Prostate gland (tissue), 2 donors: ENCODE data around the gene TRDMT1. TPM values are rescaled to one million over a fixed set of nuclear protein-coding genes. Genes with fewer than 3 reads are reported as not detected.

Experiments
- DNase-seq: peaks from one replicate; pipeline ENCODE4 v3.0.0-alpha.2; 2019; ENCODE audit warnings: low spot score
- H3K27ac ChIP-seq, 2 donors: fragments of 200-600 bp; sonication (generic); 2 replicates each; pipeline ENCODE4 v1.5.1; 2017 to 2019
- H3K27me3 ChIP-seq: fragments of 200-600 bp; sonication (generic); replicated peaks from 2 replicates; pipeline ENCODE4 v1.5.1; 2019; ENCODE audit not compliant: insufficient read depth
- H3K36me3 ChIP-seq, 2 donors: fragments of 200-600 bp; sonication (generic); 1 replicate in 1 of 2; 2 replicates in 1 of 2; pipeline versions ENCODE4 v1.5.1 to v1.8.1; 2017 to 2019
- H3K4me1 ChIP-seq: fragments of 200-600 bp; sonication (generic); replicated peaks from 2 replicates; pipeline ENCODE4 v1.5.1; 2019
- H3K4me3 ChIP-seq, 2 donors: fragments of 200-600 bp; sonication (generic); 2 replicates each; pipeline ENCODE4 v1.5.1; 2017 to 2019
- H3K9me3 ChIP-seq: fragments of 200-600 bp; sonication (generic); 2 replicates; pipeline ENCODE4 v1.5.1; 2017
- POLR2A ChIP-seq: fragments of 450-650 bp; IDR thresholded peaks from one replicate; pipeline ENCODE4 v1.6.1; 2016; ENCODE audit warnings: antibody characterized with exemption, mild to moderate bottlenecking
- POLR2AphosphoS5 ChIP-seq: sonication (generic); formaldehyde crosslinking; IDR thresholded peaks from one replicate; pipeline ENCODE4 v1.6.1; 2017; ENCODE audit warnings: antibody characterized with exemption
- WGBS: methylation state at CpG from one replicate; pipeline ENCODE4 v1.1.5; 2018; 5-methylcytosine and 5-hydroxymethylcytosine counted together
- intact Hi-C: fragments of 100-400 bp; cut with DNase I; formaldehyde crosslinking; loops from one replicate; pipeline ENCODE4 v1.14.2; 2022
- total RNA-seq, 2 donors: library from RNA; depleted of rRNA; stranded (reverse); fragments of >200 nt; gene quantifications; one replicate each; pipeline ENCODE4 v1.1.0, GENCODE V29; 2016
- TF ChIP-seq, protein P1 (sequence below), 4 experiments: fragments of 200-600 bp in 2 of 4; fragments of 450-650 bp in 2 of 4; sonication (generic) in 2 of 4; IDR thresholded peaks; 1 replicate in 3 of 4; 2 replicates in 1 of 4; pipeline ENCODE4 v1.5.1; 2016 to 2019; ENCODE audit warnings: antibody characterized with exemption in 4 of 4, mild to moderate bottlenecking in 2 of 4, moderate library complexity in 2 of 4

Gene TRDMT1
- total RNA-seq, 2 donors from 2014 or later = 6.5 to 9.9 TPM

GRCh38 chr10:17188644-17189172, 12.8 kb downstream of the TRDMT1 start:
- 89% methylated on average over 3 of the region's 3 CpGs for WGBS
- no peaks in the 10 kb centered on the region for H3K4me1 ChIP-seq
- intact Hi-C loops = no loop called here

DNA sequence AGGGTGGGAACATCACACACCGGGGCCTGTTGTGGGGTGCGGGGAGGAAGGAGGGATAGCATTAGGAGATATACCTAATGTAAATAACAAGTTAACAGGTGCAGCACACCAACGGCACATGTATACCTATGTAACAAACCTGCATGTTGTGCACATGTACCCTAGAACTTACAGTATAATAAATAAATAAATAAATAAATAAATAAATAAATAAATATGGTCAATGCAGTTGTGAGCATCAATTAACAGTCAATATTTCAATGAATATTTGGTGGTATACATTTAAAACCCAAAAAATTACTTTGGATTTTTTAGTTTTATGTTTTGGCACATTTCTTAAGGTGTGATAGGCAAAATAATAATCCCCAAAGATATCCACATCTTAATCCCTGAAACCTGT, 15.6 kb downstream of the TRDMT1 start:
- no peaks in the 10 kb centered on the region for H3K9me3 ChIP-seq
- TF ChIP-seq, protein P1, sequence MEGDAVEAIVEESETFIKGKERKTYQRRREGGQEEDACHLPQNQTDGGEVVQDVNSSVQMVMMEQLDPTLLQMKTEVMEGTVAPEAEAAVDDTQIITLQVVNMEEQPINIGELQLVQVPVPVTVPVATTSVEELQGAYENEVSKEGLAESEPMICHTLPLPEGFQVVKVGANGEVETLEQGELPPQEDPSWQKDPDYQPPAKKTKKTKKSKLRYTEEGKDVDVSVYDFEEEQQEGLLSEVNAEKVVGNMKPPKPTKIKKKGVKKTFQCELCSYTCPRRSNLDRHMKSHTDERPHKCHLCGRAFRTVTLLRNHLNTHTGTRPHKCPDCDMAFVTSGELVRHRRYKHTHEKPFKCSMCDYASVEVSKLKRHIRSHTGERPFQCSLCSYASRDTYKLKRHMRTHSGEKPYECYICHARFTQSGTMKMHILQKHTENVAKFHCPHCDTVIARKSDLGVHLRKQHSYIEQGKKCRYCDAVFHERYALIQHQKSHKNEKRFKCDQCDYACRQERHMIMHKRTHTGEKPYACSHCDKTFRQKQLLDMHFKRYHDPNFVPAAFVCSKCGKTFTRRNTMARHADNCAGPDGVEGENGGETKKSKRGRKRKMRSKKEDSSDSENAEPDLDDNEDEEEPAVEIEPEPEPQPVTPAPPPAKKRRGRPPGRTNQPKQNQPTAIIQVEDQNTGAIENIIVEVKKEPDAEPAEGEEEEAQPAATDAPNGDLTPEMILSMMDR (IDR thresholded peaks at IDR 0.05) = no peak
- TF ChIP-seq POLR2AphosphoS5 (no peak), POLR2A (no peak)
- H3K4me1 ChIP-seq = no peaks in the 10 kb centered on the region
- no peaks in the 10 kb centered on the region for H3K36me3 ChIP-seq
- WGBS = 98% methylated on average over 3 of the region's 3 CpGs
- H3K27ac ChIP-seq = no peak overlapping the region
- intact Hi-C loops = no loop called here
- H3K27me3 ChIP-seq = no peaks in the 10 kb centered on the region
- no peak for DNase-seq
- no peak overlapping the region for H3K4me3 ChIP-seq

More at GRCh38 chr10:17188644-17189172, 12.8 kb downstream of the TRDMT1 start:
- no peaks in the 10 kb centered on the region for H3K9me3 ChIP-seq
- no peak overlapping the region for H3K4me3 ChIP-seq
- no peak overlapping the region for H3K27ac ChIP-seq
- no peak for DNase-seq
- no peak for TF ChIP-seq POLR2A
- no peak for TF ChIP-seq POLR2AphosphoS5
- TF ChIP-seq, protein P1 (IDR thresholded peaks at IDR 0.05) = no peak
- H3K36me3 ChIP-seq = no peaks in the 10 kb centered on the region
- H3K27me3 ChIP-seq = no peaks in the 10 kb centered on the region

DNA sequence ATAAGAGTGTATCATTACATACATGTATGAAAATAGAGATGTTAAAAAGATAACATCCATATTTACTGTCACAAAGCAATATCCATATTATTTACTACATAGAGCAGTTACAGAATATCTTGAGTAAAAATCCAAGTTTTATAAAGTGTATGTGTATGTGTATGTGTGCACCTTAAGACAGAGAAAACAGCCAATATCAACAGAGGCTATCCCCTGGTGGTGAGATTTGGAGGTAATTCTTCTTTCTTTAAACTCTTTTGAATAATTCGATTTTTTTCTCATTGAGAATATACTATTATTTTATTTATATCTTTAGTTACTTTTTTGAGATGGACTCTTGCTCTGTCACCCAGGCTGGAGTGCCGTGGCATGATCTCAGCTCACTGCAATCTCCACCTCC, 18.4 kb downstream of the TRDMT1 start:
- DNase-seq = no peak
- TF ChIP-seq POLR2AphosphoS5 (no peak), POLR2A (no peak)
- TF ChIP-seq, protein P1 (IDR thresholded peaks at IDR 0.05) = no peak
- Histone ChIP-seq H3K36me3 (no peaks in the 10 kb centered on the region), H3K27me3 (no peaks in the 10 kb centered on the region), H3K4me1 (no peaks in the 10 kb centered on the region), H3K4me3 (no peak overlapping the region), H3K27ac (no peak overlapping the region), H3K9me3 (no peaks in the 10 kb centered on the region)
- intact Hi-C loops = no loop called here
- WGBS = 94% methylated on average over 2 of the region's 2 CpGs

GRCh38 chr10:17181751-17182150, 19.7 kb downstream of the TRDMT1 start:
- Histone ChIP-seq H3K4me3 (no peak overlapping the region), H3K36me3 (no peaks in the 10 kb centered on the region), H3K9me3 (no peaks in the 10 kb centered on the region), H3K27me3 (no peaks in the 10 kb centered on the region), H3K27ac (no peak overlapping the region), H3K4me1 (no peaks in the 10 kb centered on the region)
- no peak for TF ChIP-seq POLR2A
- no peak for TF ChIP-seq POLR2AphosphoS5
- TF ChIP-seq, protein P1 (IDR thresholded peaks at IDR 0.05) = no peak
- intact Hi-C loops = no loop called here
- DNase-seq = no peak
- WGBS = 59% methylated on average over 3 of the region's 3 CpGs

GRCh38 chr10:17181110-17181509, 20.4 kb downstream of the TRDMT1 start:
- intact Hi-C loops = no loop called here
- TF ChIP-seq, protein P1 (IDR thresholded peaks at IDR 0.05) = no peak
- no peak for TF ChIP-seq POLR2AphosphoS5
- TF ChIP-seq POLR2A = no peak

More at GRCh38 chr10:17181110-17181509, 20.4 kb downstream of the TRDMT1 start:
- Histone ChIP-seq H3K27me3 (no peaks in the 10 kb centered on the region), H3K4me1 (no peaks in the 10 kb centered on the region), H3K4me3 (no peak overlapping the region), H3K36me3 (no peaks in the 10 kb centered on the region), H3K9me3 (no peaks in the 10 kb centered on the region), H3K27ac (no peak overlapping the region)
- DNase-seq = no peak
- WGBS = 94% methylated on average over 5 of the region's 5 CpGs
